Measurements from ENCODE around the gene MNAT1. TPM values are rescaled to one million over a fixed set of nuclear protein-coding genes. Genes with fewer than 3 reads are reported as not detected.

MNAT1 gene
- total RNA-seq, 1 experiment from 2014 or later: 95.7 TPM

DNA sequence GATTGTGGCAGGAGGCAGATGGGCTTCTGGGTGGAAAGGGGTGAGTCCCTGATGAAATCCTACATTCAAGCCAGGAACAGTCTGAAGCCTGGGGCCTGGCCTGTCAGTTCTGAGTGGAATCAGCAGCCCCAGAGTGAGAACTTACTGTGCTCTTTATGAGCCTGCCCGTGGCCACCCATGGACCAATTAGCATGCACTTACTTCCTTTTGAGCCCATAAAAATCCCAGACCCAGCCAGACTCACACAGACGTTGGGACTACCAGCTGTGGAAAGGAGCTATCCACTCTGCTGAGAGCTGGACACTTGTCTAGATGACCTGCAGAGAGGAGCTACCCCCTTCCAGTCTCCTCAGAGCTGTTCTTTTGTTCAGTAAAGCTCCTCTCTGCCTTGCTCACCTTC lies 104.5 kb downstream of the MNAT1 start:
- Histone ChIP-seq H3K4me2 (ENCODE audit: low read length) (no peak overlapping the region), H3K27me3 (ENCODE audit: low read length) (no peaks in the 10 kb centered on the region), H3F3A (ENCODE audit: low read length, unreplicated experiment) (no peaks in the 10 kb centered on the region), H3K36me3 (ENCODE audit: low read depth, low read length) (no peaks in the 10 kb centered on the region; the same call in 1 of the 2 replicates), H3K27ac (ENCODE audit: low read length) (no peak overlapping the region), H4K20me1 (ENCODE audit: low read length) (no peaks in the 10 kb centered on the region), H3K9me2 (replicated peaks; ENCODE audit: low read length) (no peaks in the 10 kb centered on the region), H3K4me3 (ENCODE audit: low read length) (no peak overlapping the region), H3K4me1 (ENCODE audit: insufficient read depth, low read length) (no peaks in the 10 kb centered on the region), H3K9ac (ENCODE audit: low read length) (no peak overlapping the region), H3K9me3 (ENCODE audit: low read length) (no peaks in the 10 kb centered on the region), H2AFZ (ENCODE audit: low read length) (no peak overlapping the region), H3K79me2 (ENCODE audit: low read length) (no peaks in the 10 kb centered on the region)
- CTCF ChIA-PET: no interaction called here
- BruUV-seq (replicated peaks): no TSS peak
- POLR2A ChIA-PET (ENCODE audit: unreplicated experiment): interaction anchor here (0.6 kb wide), 1 partner anchor 224 kb away, joined by 3 read pairs; no protein-coding TSS in a partner anchor
- intact Hi-C loops (cut with micrococcal nuclease): no loop called here
- TF ChIP-seq, protein P1, sequence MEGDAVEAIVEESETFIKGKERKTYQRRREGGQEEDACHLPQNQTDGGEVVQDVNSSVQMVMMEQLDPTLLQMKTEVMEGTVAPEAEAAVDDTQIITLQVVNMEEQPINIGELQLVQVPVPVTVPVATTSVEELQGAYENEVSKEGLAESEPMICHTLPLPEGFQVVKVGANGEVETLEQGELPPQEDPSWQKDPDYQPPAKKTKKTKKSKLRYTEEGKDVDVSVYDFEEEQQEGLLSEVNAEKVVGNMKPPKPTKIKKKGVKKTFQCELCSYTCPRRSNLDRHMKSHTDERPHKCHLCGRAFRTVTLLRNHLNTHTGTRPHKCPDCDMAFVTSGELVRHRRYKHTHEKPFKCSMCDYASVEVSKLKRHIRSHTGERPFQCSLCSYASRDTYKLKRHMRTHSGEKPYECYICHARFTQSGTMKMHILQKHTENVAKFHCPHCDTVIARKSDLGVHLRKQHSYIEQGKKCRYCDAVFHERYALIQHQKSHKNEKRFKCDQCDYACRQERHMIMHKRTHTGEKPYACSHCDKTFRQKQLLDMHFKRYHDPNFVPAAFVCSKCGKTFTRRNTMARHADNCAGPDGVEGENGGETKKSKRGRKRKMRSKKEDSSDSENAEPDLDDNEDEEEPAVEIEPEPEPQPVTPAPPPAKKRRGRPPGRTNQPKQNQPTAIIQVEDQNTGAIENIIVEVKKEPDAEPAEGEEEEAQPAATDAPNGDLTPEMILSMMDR (conservative IDR thresholded peaks at IDR 0.05; ENCODE audit: low read depth, low read length): no peak
- TF ChIP-seq EZH2phosphoT487 (IDR thresholded peaks at IDR 0.05; ENCODE audit: borderline replicate concordance, low read length) (no peak), EZH2 (IDR thresholded peaks at IDR 0.05; ENCODE audit: low read length, unreplicated experiment) (no peak)
- DNase-seq (no peak), ATAC-seq (no peak)

DNA sequence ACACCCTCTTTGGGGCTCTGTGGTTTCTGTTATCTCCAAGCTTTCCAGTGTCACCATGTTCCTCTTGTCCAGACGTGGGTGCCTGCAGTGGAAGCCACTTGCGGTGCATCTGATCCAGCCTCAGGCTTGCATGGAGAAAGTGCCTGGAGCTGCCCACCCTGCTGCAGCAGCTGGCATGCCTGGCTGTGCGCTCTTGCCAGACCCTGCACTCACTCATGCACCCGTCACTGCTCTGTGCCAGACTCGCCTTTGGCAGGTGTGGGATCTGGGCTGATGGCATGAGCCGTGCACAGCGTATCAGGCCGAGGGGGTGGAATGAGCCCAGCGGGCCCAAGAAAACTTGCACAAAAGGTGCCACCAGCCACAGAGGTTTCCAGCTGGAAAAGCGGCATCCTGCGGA lies 105.1 kb downstream of the MNAT1 start:
- POLR2A ChIA-PET (ENCODE audit: unreplicated experiment): interaction anchor here (0.6 kb wide), 1 partner anchor 224 kb away, joined by 3 read pairs; no protein-coding TSS in a partner anchor
- no peaks in the 10 kb centered on the region; the same call in 1 of the 2 replicates for H3K36me3 ChIP-seq (ENCODE audit: low read depth, low read length)
- H3K4me3 ChIP-seq (ENCODE audit: low read length): no peak overlapping the region
- H2AFZ ChIP-seq (ENCODE audit: low read length): no peak overlapping the region
- no peak for ATAC-seq
- H3K9ac ChIP-seq (ENCODE audit: low read length): no peak overlapping the region
- no peaks in the 10 kb centered on the region for H3K9me2 ChIP-seq (replicated peaks; ENCODE audit: low read length)
- no peaks in the 10 kb centered on the region for H3K9me3 ChIP-seq (ENCODE audit: low read length)
- no peaks in the 10 kb centered on the region for H3K27me3 ChIP-seq (ENCODE audit: low read length)
- DNase-seq: no peak
- H3K4me1 ChIP-seq (ENCODE audit: insufficient read depth, low read length): no peaks in the 10 kb centered on the region
- no peak overlapping the region for H3K27ac ChIP-seq (ENCODE audit: low read length)
- no peak for TF ChIP-seq EZH2phosphoT487 (IDR thresholded peaks at IDR 0.05; ENCODE audit: borderline replicate concordance, low read length)
- TF ChIP-seq, protein P1 (conservative IDR thresholded peaks at IDR 0.05; ENCODE audit: low read depth, low read length): no peak
- TF ChIP-seq EZH2 (IDR thresholded peaks at IDR 0.05; ENCODE audit: low read length, unreplicated experiment): no peak
- H3F3A ChIP-seq (ENCODE audit: low read length, unreplicated experiment): no peaks in the 10 kb centered on the region
- CTCF ChIA-PET: no interaction called here
- H3K79me2 ChIP-seq (ENCODE audit: low read length): no peaks in the 10 kb centered on the region
- no peak overlapping the region for H3K4me2 ChIP-seq (ENCODE audit: low read length)
- H4K20me1 ChIP-seq (ENCODE audit: low read length): no peaks in the 10 kb centered on the region
- intact Hi-C loops (cut with micrococcal nuclease): no loop called here
- BruUV-seq (replicated peaks): no TSS peak

DNA sequence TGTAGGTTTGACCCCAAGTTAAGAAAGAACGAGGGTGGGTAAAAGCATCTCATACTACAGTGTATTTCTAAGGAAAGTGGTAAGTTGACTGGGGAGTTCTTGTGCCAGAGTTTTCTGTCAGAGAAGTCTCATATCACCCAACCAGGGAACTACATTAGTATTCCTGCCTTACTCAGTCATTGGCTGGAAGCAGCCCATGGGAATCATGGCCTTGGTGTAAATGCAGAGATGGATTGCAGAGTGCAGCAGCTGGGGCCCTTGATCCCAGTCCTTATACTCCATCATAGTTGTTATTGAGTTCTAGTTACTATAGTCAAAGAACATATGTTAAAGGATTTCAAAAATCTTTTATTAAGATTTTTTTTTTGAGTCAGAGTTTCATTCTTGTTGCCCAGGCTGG lies 105.8 kb downstream of the MNAT1 start:
- no peak for DNase-seq
- ChIA-PET CTCF (no interaction called here), POLR2A (ENCODE audit: unreplicated experiment) (interaction anchor here (0.7 kb wide), 1 partner anchor 11 kb away, joined by 6 read pairs; no protein-coding TSS in a partner anchor)
- H3K79me2 ChIP-seq (ENCODE audit: low read length): no peaks in the 10 kb centered on the region
- no TSS peak for BruUV-seq (replicated peaks)
- no peak overlapping the region for H3K4me3 ChIP-seq (ENCODE audit: low read length)
- H3K4me2 ChIP-seq (ENCODE audit: low read length): no peak overlapping the region
- H3K27me3 ChIP-seq (ENCODE audit: low read length): no peaks in the 10 kb centered on the region
- H3K9me3 ChIP-seq (ENCODE audit: low read length): no peaks in the 10 kb centered on the region
- TF ChIP-seq, protein P1 (conservative IDR thresholded peaks at IDR 0.05; ENCODE audit: low read depth, low read length): no peak
- TF ChIP-seq EZH2phosphoT487 (IDR thresholded peaks at IDR 0.05; ENCODE audit: borderline replicate concordance, low read length) (no peak), EZH2 (IDR thresholded peaks at IDR 0.05; ENCODE audit: low read length, unreplicated experiment) (no peak)
- no peak overlapping the region for H3K9ac ChIP-seq (ENCODE audit: low read length)
- intact Hi-C loops (cut with micrococcal nuclease): no loop called here
- H3F3A ChIP-seq (ENCODE audit: low read length, unreplicated experiment): no peaks in the 10 kb centered on the region
- H2AFZ ChIP-seq (ENCODE audit: low read length): no peak overlapping the region
- no peaks in the 10 kb centered on the region for H4K20me1 ChIP-seq (ENCODE audit: low read length)
- ATAC-seq: no peak
- H3K27ac ChIP-seq (ENCODE audit: low read length): no peak overlapping the region
- H3K36me3 ChIP-seq (ENCODE audit: low read depth, low read length): no peaks in the 10 kb centered on the region; the same call in 1 of the 2 replicates
- H3K4me1 ChIP-seq (ENCODE audit: insufficient read depth, low read length): no peaks in the 10 kb centered on the region
- no peaks in the 10 kb centered on the region for H3K9me2 ChIP-seq (replicated peaks; ENCODE audit: low read length)

Measured in PC-3 (cell line).